Activated CD8-positive, alpha-beta memory T cell treated with anti-CD3 and anti-CD28 coated beads for 24 hours (primary cell): ENCODE measurements around the gene ZNF853.
"Not testable (repeated sequence)": the region's sequence is repeated elsewhere in the genome, so short reads cannot be mapped to it uniquely, and the experiment has no call there.

ENCODE experiments used
- DNase-seq: peaks from one replicate; pipeline ENCODE4 v3.0.0-alpha.2; 2020

The ZNF853 gene

DNA sequence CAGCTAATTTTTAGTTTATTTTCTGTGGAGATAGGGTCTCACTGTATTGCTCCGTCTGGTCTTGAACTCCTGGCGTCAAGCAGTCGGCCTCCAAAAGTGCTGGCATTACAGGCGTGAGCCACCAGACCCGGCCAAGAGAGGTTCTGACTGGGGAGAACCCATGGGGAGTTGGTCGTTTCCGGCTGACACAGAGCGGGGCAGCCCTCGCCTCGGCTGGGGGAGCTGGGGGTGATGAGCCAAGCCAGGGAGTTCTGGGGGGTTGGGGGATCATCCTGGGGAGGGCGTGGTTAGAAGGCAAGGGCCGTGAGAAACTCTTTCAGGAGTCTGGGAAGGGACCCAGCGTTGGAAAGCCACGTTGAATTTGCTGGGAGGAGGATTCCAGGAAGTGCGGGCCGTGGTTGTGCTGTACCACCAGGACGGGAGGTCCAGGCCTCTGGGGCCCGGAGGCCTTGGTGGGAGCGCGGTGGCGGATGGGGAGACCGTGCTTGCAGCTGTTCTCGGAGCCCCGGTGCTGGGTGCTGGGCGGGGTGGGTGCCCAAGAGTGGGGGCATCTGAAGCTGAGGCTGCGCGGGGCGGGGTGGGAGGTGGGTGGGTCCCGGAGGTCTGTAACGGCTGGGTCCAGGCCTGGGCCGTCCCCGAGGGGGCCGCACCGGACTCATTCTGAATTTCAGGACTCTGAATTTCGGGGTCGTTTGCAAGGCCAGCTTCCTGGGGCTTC lies 8.4 kb upstream of the ZNF853 start:
- no peak for DNase-seq

DNA sequence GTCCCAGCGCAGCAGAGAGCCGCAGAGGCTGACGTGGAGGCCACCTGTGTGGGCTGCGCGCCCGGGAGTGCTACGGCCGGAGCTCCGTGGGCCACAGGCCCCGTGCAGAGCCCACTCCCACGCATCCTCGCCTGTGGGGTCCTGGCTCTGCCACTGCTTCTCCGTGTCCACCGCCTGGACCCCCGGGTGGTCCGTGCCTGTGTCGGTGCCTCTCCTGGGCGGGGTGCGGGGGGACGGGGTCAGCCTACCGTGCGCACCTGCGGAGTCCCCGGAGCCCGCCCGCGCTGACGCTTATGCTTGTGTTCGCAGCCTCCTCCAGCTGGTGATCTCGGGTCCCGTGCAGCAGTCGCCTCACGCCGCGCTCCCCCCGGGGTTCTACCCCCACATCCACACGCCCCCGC lies 7.8 kb upstream of the ZNF853 start:
- no peak for DNase-seq

GRCh38 chr7:6608081-6608480 lies 7.3 kb upstream of the ZNF853 start:
- DNase-seq: no peak

DNA sequence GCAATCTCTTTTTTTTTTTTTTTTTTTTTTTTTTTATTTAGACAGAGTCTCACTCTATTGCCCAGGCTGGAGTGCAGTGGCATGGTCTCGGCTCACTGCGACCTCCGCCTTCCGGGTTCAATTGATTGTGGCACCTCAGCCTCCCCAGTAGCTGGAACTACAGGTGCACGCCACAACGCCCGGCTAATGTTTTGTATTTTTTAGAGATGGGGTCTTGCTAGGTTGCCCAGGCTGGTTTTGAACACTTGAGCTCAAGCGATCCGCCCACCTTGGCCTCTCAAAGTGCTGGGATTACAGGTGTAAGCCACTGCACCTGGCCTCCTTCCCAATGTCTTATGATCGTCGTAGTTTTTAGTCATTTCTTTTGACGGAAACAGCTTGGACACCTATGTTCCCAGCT lies 6.6 kb upstream of the ZNF853 start:
- no peak for DNase-seq

DNA sequence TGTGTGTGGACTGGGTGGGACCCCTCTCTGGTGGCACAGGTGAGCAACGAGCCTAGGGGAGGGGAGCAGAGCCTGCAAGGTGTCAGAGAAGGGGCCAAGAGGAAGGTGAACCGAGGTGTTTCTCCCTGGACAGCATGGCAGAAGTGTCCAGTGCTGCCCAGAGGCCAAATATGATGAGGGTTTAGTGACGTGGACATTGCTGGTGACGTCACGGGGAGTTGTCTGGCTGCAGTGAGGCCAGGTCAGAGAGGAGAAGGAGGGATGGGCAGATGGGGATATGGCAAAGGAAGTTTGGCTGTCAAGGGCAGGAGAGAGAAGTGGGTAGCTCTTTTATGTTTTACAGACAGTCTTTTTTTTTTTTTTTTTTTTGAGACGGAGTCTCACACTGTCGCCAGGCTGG lies 2.6 kb upstream of the ZNF853 start:
- DNase-seq: no peak

DNA sequence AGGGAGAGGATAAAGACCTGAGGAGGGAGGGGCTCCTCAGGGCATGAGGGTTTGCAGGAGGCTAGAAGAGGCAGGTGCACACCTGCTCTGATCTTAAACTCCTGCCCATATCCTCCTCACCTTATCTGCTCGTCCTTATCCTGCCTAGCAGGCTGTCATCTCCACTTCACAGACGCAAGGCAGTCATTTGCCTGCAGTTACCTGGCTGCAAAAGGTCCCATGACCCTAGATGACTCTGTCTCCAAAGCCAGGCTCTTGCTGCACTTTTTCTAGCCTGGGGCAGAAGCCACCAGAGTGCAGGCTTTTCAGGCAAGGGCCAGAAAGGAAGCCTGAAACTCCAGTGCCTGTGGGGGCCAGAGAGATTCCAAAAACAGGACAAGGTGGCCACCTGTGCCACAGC lies 1.7 kb upstream of the ZNF853 start:
- DNase-seq: no peak

GRCh38 chr7:6615723-6616555 lies 529 bp downstream of the ZNF853 start:
- peak; percentile 70 for DNase-seq

DNA sequence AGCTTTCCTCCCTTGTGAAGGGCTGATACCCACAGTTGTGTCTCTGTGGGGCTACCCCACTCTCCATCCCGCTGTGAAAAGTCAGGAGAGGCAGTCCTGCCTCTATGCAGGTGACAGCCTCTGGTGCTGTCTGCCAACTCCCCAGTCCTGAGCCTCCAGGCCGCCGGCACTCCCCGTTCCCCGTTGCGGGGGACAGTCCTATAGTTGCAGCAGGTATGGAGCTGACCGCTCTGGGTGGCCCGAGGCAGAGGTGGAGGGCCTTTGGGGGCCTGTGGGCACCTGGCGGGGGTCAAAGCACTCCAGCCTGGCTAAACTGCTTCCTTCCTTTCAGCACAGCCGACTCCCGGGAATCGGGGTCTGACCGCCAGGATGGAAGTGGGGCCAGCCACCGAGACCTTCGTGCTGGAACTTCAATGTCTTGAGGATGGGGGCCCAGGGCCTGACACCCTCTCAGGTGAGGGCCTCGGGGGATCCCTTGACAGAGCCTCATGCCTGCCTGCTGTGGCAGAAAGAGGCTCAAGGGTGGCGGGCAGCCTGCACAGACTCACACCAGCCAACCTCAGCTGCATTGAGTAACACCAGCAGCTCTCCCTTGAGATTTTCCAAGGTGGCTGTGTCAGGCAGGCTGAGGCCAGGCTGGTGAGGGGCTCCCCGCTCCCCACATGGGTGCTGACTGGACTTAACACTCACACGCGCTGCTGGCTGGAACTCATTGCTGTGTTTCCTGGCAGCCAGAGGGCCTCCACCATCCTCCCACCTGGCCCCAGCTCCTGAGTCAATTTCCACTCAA lies 1.6 kb downstream of the ZNF853 start:
- DNase-seq: no peak

- no peak for DNase-seq
Observed at GRCh38 chr7:6618621-6619020, 3.2 kb downstream of the ZNF853 start.

GRCh38 chr7:6619961-6620360 lies 4.6 kb downstream of the ZNF853 start:
- no peak for DNase-seq

DNA sequence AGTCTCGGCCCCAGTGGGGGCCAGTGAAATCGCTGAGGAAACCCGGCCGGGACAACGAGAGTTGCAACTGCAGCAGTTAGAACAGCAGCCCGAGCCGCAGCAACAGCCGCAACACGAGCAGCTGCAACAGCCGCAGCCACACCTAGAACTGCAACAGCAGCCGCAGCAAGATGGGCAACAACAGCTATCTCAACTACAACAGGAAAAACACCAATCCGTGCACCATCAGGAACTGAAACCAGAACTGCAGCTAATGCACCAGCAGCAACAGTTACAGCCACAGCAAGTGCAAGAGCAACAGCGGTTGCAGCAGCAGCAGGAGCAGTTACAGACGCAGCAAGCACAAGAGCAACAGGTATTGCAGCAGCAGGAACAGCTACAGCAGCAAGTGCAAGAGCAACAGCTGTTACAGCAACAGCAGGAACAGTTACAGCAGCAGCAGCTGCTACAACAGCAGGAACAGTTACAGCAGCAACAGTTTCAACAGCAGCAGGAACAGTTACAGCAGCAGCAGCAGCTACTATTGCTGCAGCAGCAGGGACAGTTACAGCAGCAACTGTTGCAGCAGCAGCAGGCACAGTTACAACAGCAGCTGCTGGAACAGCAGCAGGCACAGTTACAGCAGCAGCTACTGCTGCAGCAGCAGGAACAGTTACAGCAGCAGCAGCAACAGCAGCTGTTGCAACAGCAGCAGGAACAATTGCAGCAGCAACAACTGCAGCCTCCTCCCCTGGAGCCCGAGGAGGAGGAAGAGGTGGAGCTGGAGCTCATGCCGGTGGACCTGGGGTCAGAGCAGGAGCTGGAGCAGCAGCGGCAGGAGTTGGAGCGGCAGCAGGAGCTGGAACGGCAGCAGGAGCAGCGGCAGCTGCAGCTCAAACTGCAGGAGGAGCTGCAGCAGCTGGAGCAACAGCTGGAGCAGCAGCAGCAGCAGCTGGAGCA lies 6.1 kb downstream of the ZNF853 start:
- DNase-seq: no peak

GRCh38 chr7:6622134-6622710 lies 6.8 kb downstream of the ZNF853 start:
- no peak for DNase-seq

GRCh38 chr7:6623589-6624245 lies 8.3 kb downstream of the ZNF853 start:
- peak; percentile 74 for DNase-seq

- no peak for DNase-seq
Observed at GRCh38 chr7:6624246-6624611, 8.8 kb downstream of the ZNF853 start.

DNA sequence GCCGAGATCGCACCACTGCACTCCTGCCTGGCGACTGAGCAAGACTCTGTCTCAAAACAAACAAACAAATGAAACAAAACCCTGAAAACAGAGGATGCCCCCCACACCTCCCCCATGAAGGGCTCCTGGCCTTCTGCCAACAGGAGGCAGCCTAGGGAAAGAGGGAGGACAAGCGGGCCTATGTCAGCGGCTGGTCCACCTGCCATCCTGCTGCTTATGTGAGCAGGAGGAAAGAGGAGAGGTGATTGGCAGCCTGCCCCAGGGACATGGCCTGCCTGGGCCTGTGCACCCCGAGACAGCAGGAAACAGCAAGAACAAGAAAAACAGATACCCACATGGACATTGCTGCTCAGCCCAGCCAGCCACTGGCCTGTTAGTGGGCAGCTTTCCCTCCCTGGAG lies 12.6 kb downstream of the ZNF853 start:
- DNase-seq: no peak

GRCh38 chr7:6630007-6630849 lies 14.8 kb downstream of the ZNF853 start:
- no peak for DNase-seq

- no peak for DNase-seq
Observed at GRCh38 chr7:6631605-6632004, 16.2 kb downstream of the ZNF853 start.

DNA sequence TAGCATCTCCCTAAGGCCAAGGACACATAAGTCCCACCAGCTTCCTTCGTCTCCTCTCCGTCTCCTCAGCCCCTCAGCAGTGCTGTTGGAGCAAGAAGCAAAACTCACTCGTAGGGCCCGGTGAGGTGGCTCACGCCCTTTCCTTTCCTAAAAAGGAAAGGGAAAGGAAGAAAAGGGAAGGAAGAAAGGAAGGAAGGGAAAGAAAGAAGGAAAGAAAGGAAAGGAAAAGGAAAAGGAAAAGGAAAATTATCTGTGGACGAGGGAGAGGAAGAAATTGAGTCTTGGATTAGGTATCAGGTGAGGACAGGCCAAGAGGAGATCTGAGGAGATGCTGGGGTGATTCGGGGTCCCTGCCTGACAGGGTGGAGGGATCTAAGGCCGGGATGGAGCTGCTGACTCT lies 18.6 kb downstream of the ZNF853 start:
- no peak for DNase-seq

GRCh38 chr7:6634971-6635370 lies 19.6 kb downstream of the ZNF853 start:
- DNase-seq: not testable (repeated sequence)

- peak; percentile 84 for DNase-seq
Observed at GRCh38 chr7:6636741-6637543, 21.5 kb downstream of the ZNF853 start, which contains the start of gene ZNF316. Gene ZNF316, plus strand, starts transcription at chr7:6637318. Its CDS starts 5,092 bp downstream, at chr7:6642410.
